HG02642 (cell line): ENCODE results near the gene LLGL2.
"Not testable (repeated sequence)": the region's sequence is repeated elsewhere in the genome, so short reads cannot be mapped to it uniquely, and the experiment has no call there.

ENCODE experiments used
- ATAC-seq: cut with Tn5 transposase; IDR thresholded peaks from one replicate; pipeline ENCODE4 v1.9.1; 2021; ENCODE audit warnings: mild to moderate bottlenecking; ENCODE audit not compliant: unreplicated experiment, poor library complexity

Gene LLGL2

GRCh38 chr17:75588596-75589011 is 63.1 kb downstream of the LLGL2 start:
- peak; percentile 21 for ATAC-seq

GRCh38 chr17:75589012-75589918 is 63.8 kb downstream of the LLGL2 start:
- ATAC-seq: peak; percentile 73

GRCh38 chr17:75589919-75590303 is 64.4 kb downstream of the LLGL2 start:
- no peak for ATAC-seq

- ATAC-seq: no peak
Observed at GRCh38 chr17:75590314-75590761, 64.8 kb downstream of the LLGL2 start.

GRCh38 chr17:75590849-75591721 is 65.6 kb downstream of the LLGL2 start:
- no peak for ATAC-seq

- no peak for ATAC-seq
Observed at GRCh38 chr17:75591722-75592302, 66.3 kb downstream of the LLGL2 start.

- ATAC-seq: no peak
Observed at GRCh38 chr17:75592348-75593020, 67.0 kb downstream of the LLGL2 start.

GRCh38 chr17:75593430-75593829 is 67.9 kb downstream of the LLGL2 start:
- ATAC-seq: not testable (repeated sequence)

GRCh38 chr17:75594499-75595283 is 69.2 kb downstream of the LLGL2 start:
- ATAC-seq: no peak

GRCh38 chr17:75595284-75595919 is 69.9 kb downstream of the LLGL2 start:
- ATAC-seq: no peak

GRCh38 chr17:75595920-75596313 is 70.4 kb downstream of the LLGL2 start:
- ATAC-seq: no peak

GRCh38 chr17:75596320-75597087 is 71.0 kb downstream of the LLGL2 start:
- no peak for ATAC-seq

- no peak for ATAC-seq
Observed at GRCh38 chr17:75601057-75601987, 75.8 kb downstream of the LLGL2 start.

- ATAC-seq: no peak
Observed at GRCh38 chr17:75602644-75603043, 77.1 kb downstream of the LLGL2 start.

- no peak for ATAC-seq
Observed at GRCh38 chr17:75603123-75603522, 77.6 kb downstream of the LLGL2 start.

- ATAC-seq: no peak
Observed at GRCh38 chr17:75604034-75604695, 78.7 kb downstream of the LLGL2 start.

- no peak for ATAC-seq
Observed at GRCh38 chr17:75605790-75606189, 80.3 kb downstream of the LLGL2 start.
